ENCODE measurements around the gene UGGT1.

GRCh38 chr2:128227862-128228261, 136.9 kb downstream of the UGGT1 start:
- TF ChIP-seq, protein P1, sequence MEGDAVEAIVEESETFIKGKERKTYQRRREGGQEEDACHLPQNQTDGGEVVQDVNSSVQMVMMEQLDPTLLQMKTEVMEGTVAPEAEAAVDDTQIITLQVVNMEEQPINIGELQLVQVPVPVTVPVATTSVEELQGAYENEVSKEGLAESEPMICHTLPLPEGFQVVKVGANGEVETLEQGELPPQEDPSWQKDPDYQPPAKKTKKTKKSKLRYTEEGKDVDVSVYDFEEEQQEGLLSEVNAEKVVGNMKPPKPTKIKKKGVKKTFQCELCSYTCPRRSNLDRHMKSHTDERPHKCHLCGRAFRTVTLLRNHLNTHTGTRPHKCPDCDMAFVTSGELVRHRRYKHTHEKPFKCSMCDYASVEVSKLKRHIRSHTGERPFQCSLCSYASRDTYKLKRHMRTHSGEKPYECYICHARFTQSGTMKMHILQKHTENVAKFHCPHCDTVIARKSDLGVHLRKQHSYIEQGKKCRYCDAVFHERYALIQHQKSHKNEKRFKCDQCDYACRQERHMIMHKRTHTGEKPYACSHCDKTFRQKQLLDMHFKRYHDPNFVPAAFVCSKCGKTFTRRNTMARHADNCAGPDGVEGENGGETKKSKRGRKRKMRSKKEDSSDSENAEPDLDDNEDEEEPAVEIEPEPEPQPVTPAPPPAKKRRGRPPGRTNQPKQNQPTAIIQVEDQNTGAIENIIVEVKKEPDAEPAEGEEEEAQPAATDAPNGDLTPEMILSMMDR (IDR thresholded peaks at IDR 0.05; ENCODE audit: borderline replicate concordance, extremely low read depth, low read length, poor library complexity, severe bottlenecking): no peak
- TF ChIP-seq EZH2 (IDR thresholded peaks at IDR 0.05; ENCODE audit: borderline replicate concordance, low read depth, low read length, severe bottlenecking): no peak
